ENCODE data around the gene IL36RN.

Gene IL36RN

GRCh38 chr2:113058998-113059960 is at the start of gene IL36RN:
IL36RN (plus strand) TSS chr2:113059198; CDS start chr2:113059439, 241 bp downstream.
- no peak for DNase-seq (ENCODE audit: low spot score)

- DNase-seq (ENCODE audit: low spot score): no peak
Measured at GRCh38 chr2:113009622-113010021, 49.4 kb upstream of the IL36RN start.

GRCh38 chr2:113010088-113010487 is 48.9 kb upstream of the IL36RN start:
- DNase-seq (ENCODE audit: low spot score): no peak

GRCh38 chr2:113011108-113011507 is 47.9 kb upstream of the IL36RN start:
- DNase-seq (ENCODE audit: low spot score): no peak

DNA sequence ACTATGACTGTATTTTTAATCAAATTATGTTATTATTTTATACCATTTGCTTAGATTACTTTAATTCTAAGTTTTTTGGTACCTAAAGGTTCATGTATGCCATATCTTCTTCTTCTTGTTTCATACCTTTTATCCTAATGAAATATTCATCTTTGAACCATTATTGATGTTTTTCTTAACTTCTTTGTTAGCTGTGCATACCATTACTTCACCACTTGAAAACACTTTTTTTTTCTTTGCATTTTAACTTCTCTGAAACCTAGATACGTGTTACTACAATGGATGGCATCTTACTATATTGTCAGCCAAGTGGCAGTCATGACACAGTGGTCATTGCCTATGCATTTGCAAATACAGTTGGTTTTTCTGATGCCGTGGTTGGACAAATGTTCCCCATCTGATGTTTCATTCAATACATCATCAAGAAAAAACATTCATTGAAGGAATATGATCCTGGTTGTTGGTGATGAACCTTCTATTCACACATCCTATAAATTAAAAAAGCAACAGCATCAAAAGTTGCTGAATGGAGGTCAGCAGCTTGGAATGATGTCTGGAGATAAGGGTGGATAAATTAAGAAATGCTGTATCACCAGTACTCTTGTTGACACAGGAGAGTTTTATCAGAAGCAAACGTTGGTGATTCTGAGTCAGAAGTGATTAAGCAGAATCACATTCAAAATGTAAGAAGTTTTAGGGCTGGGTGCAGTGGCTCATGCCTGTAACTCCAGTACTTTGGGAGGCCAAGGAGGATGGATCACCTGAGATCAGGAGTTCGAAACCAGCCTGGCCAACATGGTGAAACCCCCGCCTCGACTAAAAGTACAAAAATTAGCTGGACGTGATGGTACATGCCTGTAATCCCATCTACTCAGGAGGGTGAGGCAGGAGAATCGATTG is 46.3 kb upstream of the IL36RN start:
- DNase-seq (ENCODE audit: low spot score): no peak

DNA sequence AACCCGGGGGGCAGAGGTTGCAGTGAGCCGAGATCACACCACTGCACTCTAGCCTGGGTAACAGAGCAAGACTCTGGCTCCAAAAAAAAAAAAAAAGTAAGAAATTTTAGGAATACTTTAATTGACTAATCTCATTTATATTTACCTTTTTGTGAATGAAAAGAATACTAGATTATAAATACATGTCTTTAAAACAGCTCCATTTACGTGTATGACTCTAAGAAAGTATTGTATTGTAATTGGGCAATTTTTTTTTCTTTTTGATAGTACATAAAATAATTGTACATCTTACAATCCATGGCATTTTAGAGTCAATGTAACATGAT is 45.7 kb upstream of the IL36RN start:
- DNase-seq (ENCODE audit: low spot score): no peak

GRCh38 chr2:113014067-113014466 is 44.9 kb upstream of the IL36RN start:
- DNase-seq (ENCODE audit: low spot score): no peak

GRCh38 chr2:113015042-113015441 is 44.0 kb upstream of the IL36RN start:
- no peak for DNase-seq (ENCODE audit: low spot score)

- no peak for DNase-seq (ENCODE audit: low spot score)
Measured at GRCh38 chr2:113015655-113016054, 43.3 kb upstream of the IL36RN start.

DNA sequence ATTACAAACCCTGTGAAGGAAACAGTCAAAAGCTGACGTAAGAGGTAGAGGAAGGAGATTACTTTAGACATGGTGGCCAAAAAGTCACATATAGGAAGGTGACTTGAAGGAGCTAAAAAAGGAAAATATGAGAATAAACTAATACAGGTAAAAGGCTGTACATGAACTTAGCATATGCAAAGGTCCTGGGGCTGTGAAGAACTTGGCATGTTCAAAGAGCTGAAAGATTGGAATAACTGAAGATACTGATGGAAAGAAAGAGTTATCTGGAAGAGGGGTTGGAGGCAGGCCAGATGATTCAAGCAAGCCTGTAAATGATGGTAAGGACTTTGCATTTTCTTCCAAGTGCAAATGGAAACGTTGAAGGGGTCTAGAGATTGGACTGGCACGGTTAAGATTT is 40.5 kb upstream of the IL36RN start:
- no peak for DNase-seq (ENCODE audit: low spot score)

DNA sequence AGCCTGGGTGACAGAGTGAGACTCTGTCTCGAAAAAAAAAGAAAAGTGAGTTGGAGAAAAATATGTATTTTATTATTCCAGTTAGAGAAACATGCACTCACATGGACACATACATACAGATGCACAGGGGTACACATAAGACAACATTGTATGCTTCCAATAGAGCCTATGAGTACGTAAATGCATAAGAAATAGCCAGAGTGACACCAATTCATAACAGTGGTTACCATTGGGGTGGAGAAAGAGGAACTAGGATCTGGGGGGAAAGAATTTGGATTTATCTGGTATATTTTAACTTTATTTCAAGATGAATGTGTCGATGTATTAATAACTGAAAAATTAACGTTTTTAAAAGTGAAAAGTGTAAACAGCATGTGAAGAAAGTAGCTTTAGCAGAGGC is 37.7 kb upstream of the IL36RN start:
- no peak for DNase-seq (ENCODE audit: low spot score)

GRCh38 chr2:113024764-113025163 is 34.2 kb upstream of the IL36RN start:
- DNase-seq (ENCODE audit: low spot score): no peak

GRCh38 chr2:113025737-113026136 is 33.3 kb upstream of the IL36RN start:
- DNase-seq (ENCODE audit: low spot score): peak; percentile 45

- no peak for DNase-seq (ENCODE audit: low spot score)
Measured at GRCh38 chr2:113027691-113028090, 31.3 kb upstream of the IL36RN start.

DNA sequence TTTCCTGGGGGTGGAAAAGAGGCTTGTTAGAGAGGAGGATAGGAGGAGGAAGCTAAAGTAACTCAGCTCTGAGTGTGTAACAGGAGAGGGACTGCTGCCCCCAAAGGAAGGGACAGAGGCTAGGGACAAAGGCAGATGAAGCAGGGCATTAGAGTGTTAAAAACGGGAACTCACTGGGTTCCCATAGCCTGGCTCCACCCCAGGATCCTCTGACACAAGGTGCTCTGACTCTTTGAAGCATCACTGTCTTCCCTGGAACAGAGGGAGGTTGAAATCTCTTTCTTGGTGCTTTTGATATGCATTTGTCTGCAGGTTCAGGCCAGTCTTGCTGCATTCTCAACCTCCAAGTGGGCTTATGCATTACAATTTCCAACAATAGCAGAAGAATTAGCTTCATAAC is 30.9 kb upstream of the IL36RN start:
- no peak for DNase-seq (ENCODE audit: low spot score)

DNA sequence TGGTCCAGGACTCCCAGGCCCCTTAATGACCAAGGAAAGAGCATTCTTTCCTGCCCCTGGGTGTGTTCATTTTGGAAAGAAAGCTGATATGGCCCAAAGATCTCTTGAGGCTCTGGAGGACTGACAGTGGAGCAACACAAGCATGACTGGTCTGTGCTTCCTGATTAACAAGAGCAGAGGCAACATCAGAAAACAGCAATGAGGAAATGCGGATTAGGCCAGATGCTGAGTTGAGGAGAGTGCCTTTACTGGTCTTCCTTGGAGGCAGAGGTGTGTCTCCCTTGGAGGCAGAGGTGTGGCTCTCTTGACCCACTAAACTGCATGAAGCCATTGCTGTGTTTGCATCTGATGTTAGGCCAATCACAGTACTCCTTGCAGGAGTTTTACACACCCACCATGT is 26.3 kb upstream of the IL36RN start:
- DNase-seq (ENCODE audit: low spot score): no peak

- DNase-seq (ENCODE audit: low spot score): no peak
Measured at GRCh38 chr2:113034016-113034415, 25.0 kb upstream of the IL36RN start.

- DNase-seq (ENCODE audit: low spot score): no peak
Measured at GRCh38 chr2:113036763-113037162, 22.2 kb upstream of the IL36RN start.

GRCh38 chr2:113038291-113038690 is 20.7 kb upstream of the IL36RN start:
- DNase-seq (ENCODE audit: low spot score): no peak

- DNase-seq (ENCODE audit: low spot score): no peak
Measured at GRCh38 chr2:113039158-113039557, 19.8 kb upstream of the IL36RN start.

DNA sequence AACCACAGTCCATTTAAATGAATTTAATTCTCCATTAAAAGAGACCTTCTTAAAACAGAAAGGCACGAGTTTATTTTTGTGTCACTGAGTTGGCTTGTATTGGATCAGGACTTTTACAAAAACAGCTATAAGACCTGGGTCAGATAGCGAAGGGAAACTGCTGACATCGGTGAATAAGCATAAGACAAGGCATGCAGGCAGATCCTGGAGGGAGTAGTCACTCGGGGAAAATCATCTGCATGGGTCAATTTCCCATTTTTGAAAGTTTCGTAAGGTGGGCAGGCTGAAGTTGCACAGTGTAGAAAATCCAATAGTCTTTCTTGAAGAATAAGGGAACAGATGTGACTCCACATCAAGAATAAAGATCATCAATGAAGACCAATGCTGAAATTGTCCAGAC is 19.3 kb upstream of the IL36RN start:
- DNase-seq (ENCODE audit: low spot score): no peak

DNA sequence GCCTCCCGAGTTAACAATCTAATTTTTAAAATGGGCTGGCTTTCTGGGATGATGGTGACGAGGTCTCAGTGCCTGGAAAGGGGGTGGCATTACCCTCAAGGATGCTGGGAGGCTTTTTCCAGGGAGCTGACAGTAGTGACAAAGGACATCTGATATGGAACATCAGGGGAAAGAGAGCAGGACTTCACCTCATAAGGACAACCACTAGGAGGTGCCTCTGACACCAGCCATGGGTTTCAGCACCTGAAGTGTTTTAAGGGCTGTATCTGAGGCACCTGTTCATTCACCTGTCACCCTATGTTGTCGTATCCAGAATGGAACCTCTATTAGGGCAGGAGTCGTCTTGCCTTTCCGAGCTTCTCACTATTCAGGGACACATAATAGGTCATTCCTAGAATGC is 17.1 kb upstream of the IL36RN start:
- DNase-seq (ENCODE audit: low spot score): no peak

GRCh38 chr2:113046465-113046864 is 12.5 kb upstream of the IL36RN start:
- DNase-seq (ENCODE audit: low spot score): no peak

All from germinal center (tissue), 1 donor.